GM19023 (cell line): ENCODE results near the gene LRRC8B.
"Not testable (repeated sequence)": the region's sequence is repeated elsewhere in the genome, so short reads cannot be mapped to it uniquely, and the experiment has no call there.

Experiments
- ATAC-seq: cut with Tn5 transposase; IDR thresholded peaks from one replicate; pipeline ENCODE4 v1.9.1; 2021; ENCODE audit warnings: mild to moderate bottlenecking, moderate library complexity; ENCODE audit not compliant: unreplicated experiment

LRRC8B gene

GRCh38 chr1:89606227-89606980, 81.8 kb downstream of the LRRC8B start:
- ATAC-seq, result no peak

- no peak for ATAC-seq
Observed at GRCh38 chr1:89607156-89607555, 82.5 kb downstream of the LRRC8B start.

- no peak for ATAC-seq
Observed at GRCh38 chr1:89607586-89608318, 83.1 kb downstream of the LRRC8B start.

- no peak for ATAC-seq
Observed at GRCh38 chr1:89608319-89608983, 83.8 kb downstream of the LRRC8B start.

- ATAC-seq, result no peak
Observed at GRCh38 chr1:89608984-89609725, 84.5 kb downstream of the LRRC8B start.

GRCh38 chr1:89609781-89610456, 85.3 kb downstream of the LRRC8B start:
- ATAC-seq, result no peak

GRCh38 chr1:89610457-89611011, 85.9 kb downstream of the LRRC8B start:
- ATAC-seq, result no peak

GRCh38 chr1:89611721-89612120, 87.1 kb downstream of the LRRC8B start:
- peak; percentile 81 for ATAC-seq

- no peak for ATAC-seq
Observed at GRCh38 chr1:89613928-89614327, 89.3 kb downstream of the LRRC8B start.

GRCh38 chr1:89615676-89616598, 91.3 kb downstream of the LRRC8B start:
- ATAC-seq, result no peak

- ATAC-seq, result no peak
Observed at GRCh38 chr1:89616844-89617627, 92.4 kb downstream of the LRRC8B start.

- no peak for ATAC-seq
Observed at GRCh38 chr1:89620664-89621063, 96.0 kb downstream of the LRRC8B start.

- ATAC-seq, result no peak
Observed at GRCh38 chr1:89622895-89623294, 98.3 kb downstream of the LRRC8B start.

- ATAC-seq, result no peak
Observed at GRCh38 chr1:89624314-89624713, 99.7 kb downstream of the LRRC8B start.

GRCh38 chr1:89624715-89625323, 100.2 kb downstream of the LRRC8B start:
- no peak for ATAC-seq

- ATAC-seq, result no peak
Observed at GRCh38 chr1:89627596-89627962, 103.0 kb downstream of the LRRC8B start.

GRCh38 chr1:89629146-89629545, 104.5 kb downstream of the LRRC8B start:
- no peak for ATAC-seq

GRCh38 chr1:89629600-89629999, 105.0 kb downstream of the LRRC8B start:
- not testable (repeated sequence) for ATAC-seq
